ENCODE data around the gene PIP5K1C.

The PIP5K1C gene

GRCh38 chr19:3612330-3612729, 87.9 kb downstream of the PIP5K1C start:
- no peak for DNase-seq (ENCODE audit: low read depth in 2 of 3, low spot score in 2 of 3)

GRCh38 chr19:3611841-3612240, 88.4 kb downstream of the PIP5K1C start:
- DNase-seq (ENCODE audit: low read depth in 2 of 3, low spot score in 2 of 3) = no peak

GRCh38 chr19:3610745-3611717, 89.2 kb downstream of the PIP5K1C start:
- DNase-seq (ENCODE audit: low read depth in 2 of 3, low spot score in 2 of 3) = no peak

GRCh38 chr19:3609779-3610719, 90.2 kb downstream of the PIP5K1C start:
- no peak for DNase-seq (ENCODE audit: low read depth in 2 of 3, low spot score in 2 of 3)

- no peak for DNase-seq (ENCODE audit: low read depth in 2 of 3, low spot score in 2 of 3)
Observed at GRCh38 chr19:3608750-3609322, 91.4 kb downstream of the PIP5K1C start.

GRCh38 chr19:3608079-3608641, 92.1 kb downstream of the PIP5K1C start:
- no peak for DNase-seq (ENCODE audit: low read depth in 2 of 3, low spot score in 2 of 3)

GRCh38 chr19:3607303-3608078, 92.8 kb downstream of the PIP5K1C start:
- no peak for DNase-seq (ENCODE audit: low read depth in 2 of 3, low spot score in 2 of 3)

- DNase-seq (ENCODE audit: low read depth in 2 of 3, low spot score in 2 of 3) = peak in 2 of 3 experiments; percentile 42 to 52
Observed at GRCh38 chr19:3606690-3607289, 93.5 kb downstream of the PIP5K1C start, which contains the start of gene TBXA2R. TSS of gene TBXA2R (minus strand) at chr19:3606875. CDS start at chr19:3600634, 6,241 bp downstream.

GRCh38 chr19:3606174-3606689, 94.0 kb downstream of the PIP5K1C start:
- DNase-seq (ENCODE audit: low read depth in 2 of 3, low spot score in 2 of 3) = no peak

GRCh38 chr19:3605770-3606169, 94.5 kb downstream of the PIP5K1C start:
- no peak for DNase-seq (ENCODE audit: low read depth in 2 of 3, low spot score in 2 of 3)

GRCh38 chr19:3605361-3605760, 94.9 kb downstream of the PIP5K1C start:
- DNase-seq (ENCODE audit: low read depth in 2 of 3, low spot score in 2 of 3) = no peak

- no peak for DNase-seq (ENCODE audit: low read depth in 2 of 3, low spot score in 2 of 3)
Observed at GRCh38 chr19:3604987-3605343, 95.3 kb downstream of the PIP5K1C start.

GRCh38 chr19:3604227-3604986, 95.9 kb downstream of the PIP5K1C start:
- no peak for DNase-seq (ENCODE audit: low read depth in 2 of 3, low spot score in 2 of 3)

GRCh38 chr19:3603121-3603811, 97.0 kb downstream of the PIP5K1C start:
- DNase-seq (ENCODE audit: low read depth in 2 of 3, low spot score in 2 of 3) = no peak

GRCh38 chr19:3601021-3601420, 99.2 kb downstream of the PIP5K1C start:
- DNase-seq (ENCODE audit: low read depth in 2 of 3, low spot score in 2 of 3) = no peak

GRCh38 chr19:3599776-3600187, 100.5 kb downstream of the PIP5K1C start:
- DNase-seq (ENCODE audit: low read depth in 2 of 3, low spot score in 2 of 3) = no peak

- DNase-seq (ENCODE audit: low read depth in 2 of 3, low spot score in 2 of 3) = no peak
Observed at GRCh38 chr19:3595521-3596061, 104.7 kb downstream of the PIP5K1C start.

- DNase-seq (ENCODE audit: low read depth in 2 of 3, low spot score in 2 of 3) = no peak
Observed at GRCh38 chr19:3593156-3593555, 107.1 kb downstream of the PIP5K1C start.
